Stromal cell of bone marrow (primary cell): ENCODE measurements around the gene HTRA3.
A peak's percentile ranks its signal among the peaks of the same experiment; 100 is the strongest.

ENCODE experiments used
- DNase-seq: peaks from one replicate; pipeline ENCODE4 v3.0.0-alpha.2; 2012; ENCODE audit warnings: low read depth

HTRA3 gene

GRCh38 chr4:8234715-8235114, 34.8 kb upstream of the HTRA3 start:
- no peak for DNase-seq

- DNase-seq: no peak
These were observed 34.3 kb upstream of the HTRA3 start for GRCh38 chr4:8235224-8235623.

GRCh38 chr4:8235686-8236085, 33.9 kb upstream of the HTRA3 start:
- no peak for DNase-seq

- no peak for DNase-seq
These were observed 33.2 kb upstream of the HTRA3 start for GRCh38 chr4:8236106-8236919.

GRCh38 chr4:8236920-8237195, 32.7 kb upstream of the HTRA3 start:
- DNase-seq: no peak

- DNase-seq: no peak
These were observed 32.1 kb upstream of the HTRA3 start for GRCh38 chr4:8237256-8237989.

- DNase-seq: no peak
These were observed 31.5 kb upstream of the HTRA3 start for GRCh38 chr4:8238036-8238511.

GRCh38 chr4:8238515-8239053, 31.0 kb upstream of the HTRA3 start:
- DNase-seq: no peak

- DNase-seq: no peak
These were observed 30.3 kb upstream of the HTRA3 start for GRCh38 chr4:8239226-8239625.

GRCh38 chr4:8239661-8240060, 29.9 kb upstream of the HTRA3 start:
- no peak for DNase-seq

GRCh38 chr4:8240211-8241041, 29.1 kb upstream of the HTRA3 start:
- no peak for DNase-seq

GRCh38 chr4:8241211-8241779, 28.3 kb upstream of the HTRA3 start:
- no peak for DNase-seq

GRCh38 chr4:8241895-8242696, 27.5 kb upstream of the HTRA3 start:
- DNase-seq: peak; percentile 89

- no peak for DNase-seq
These were observed 26.6 kb upstream of the HTRA3 start for GRCh38 chr4:8242782-8243560.

- no peak for DNase-seq
These were observed 25.4 kb upstream of the HTRA3 start for GRCh38 chr4:8244001-8244757.

- no peak for DNase-seq
These were observed 24.6 kb upstream of the HTRA3 start for GRCh38 chr4:8244931-8245460.

- DNase-seq: no peak
These were observed 23.4 kb upstream of the HTRA3 start for GRCh38 chr4:8245884-8246833.
